Activated naive CD4-positive, alpha-beta T cell treated with Interleukin-2 at 50 U/mL for 16 hours (primary cell): Measurements from ENCODE around the gene ABHD12.

ENCODE experiments used
- DNase-seq: peaks from one replicate; pipeline ENCODE4 v3.0.0-alpha.2; 2020

Gene ABHD12

DNA sequence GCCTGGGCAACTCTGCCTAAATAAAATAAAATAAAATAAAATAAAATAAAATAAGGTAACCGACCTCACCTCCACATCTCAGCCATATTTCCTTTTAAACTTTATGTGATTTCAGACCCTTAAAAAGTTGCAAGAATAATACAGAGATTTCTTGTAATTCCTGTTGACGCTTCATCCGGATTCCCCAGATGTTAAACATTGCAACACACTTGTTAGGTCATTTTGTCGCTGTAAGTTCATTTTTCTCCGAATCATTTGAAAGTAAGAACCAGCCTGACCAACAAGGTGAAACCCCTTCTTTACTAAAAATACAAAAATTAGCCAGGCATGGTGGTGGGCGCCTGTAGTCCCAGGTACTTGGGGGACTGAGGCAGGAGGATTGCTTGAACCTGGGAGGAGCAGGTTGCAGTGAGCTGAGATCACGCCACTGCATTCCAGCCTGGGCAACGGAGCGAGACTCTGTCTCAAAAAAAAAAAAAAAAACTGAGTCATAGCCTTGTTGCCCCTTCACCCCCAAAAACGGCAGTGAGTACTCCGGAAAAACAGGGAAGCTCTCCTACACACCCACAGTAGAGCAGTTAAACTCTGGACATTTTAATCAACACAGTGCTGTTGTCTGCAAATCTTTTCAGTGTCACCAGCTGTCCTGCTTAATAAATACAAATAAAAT is 136.9 kb downstream of the ABHD12 start:
- no peak for DNase-seq

DNA sequence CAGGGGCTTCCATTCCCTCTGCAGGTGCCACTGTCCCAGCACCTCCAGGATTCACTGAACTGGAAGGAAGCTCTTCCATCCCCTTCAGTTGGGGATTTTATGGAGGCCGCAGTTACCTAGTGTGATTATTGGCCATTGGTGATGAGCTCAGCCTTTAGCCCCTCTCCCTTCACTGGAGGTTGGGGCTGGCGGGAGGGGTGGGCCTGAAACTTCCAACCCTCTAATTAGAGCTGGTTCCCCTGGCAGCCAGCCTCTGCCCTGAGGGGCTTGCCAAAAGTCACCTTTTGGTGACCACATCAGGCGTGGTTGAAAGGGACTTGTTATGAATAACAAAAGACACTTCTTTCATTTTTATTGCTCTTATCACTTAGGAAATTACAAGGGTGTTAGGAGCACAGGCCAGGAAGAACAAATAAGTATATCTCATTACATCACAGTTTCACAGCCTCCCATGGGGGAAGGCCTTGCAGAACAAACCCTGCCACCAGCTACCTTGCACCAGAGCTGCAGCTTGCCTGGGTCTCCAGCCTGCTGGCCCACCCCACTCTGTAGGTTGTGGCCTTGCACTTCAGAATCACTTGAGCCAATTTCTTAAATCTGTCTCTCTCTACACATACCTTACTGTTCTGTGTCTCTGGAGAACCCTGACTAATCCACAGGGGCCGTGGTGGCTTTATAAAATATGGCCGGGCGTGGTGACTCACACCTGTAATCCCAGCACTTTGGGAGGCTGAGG is 137.8 kb downstream of the ABHD12 start:
- no peak for DNase-seq

DNA sequence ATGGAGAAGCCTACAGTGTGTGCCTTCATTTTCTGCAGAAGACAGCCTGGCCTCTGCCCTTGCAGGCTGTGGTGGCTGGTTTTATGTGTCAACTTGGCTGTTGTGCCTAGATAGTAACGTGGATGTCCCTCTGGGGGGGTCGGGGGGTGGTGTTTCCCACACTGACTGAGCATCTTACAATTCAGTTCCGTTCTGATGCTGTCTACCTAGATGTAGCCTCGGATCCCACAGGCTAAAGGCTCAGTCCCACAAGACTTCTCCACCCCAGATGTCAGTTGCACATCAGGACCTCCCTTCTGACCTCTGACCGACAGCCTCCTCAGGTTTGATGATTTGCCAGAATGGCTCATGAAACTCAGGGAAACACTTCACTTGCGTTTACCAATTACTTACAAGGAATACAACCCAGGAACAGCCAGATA is 138.4 kb downstream of the ABHD12 start:
- no peak for DNase-seq

DNA sequence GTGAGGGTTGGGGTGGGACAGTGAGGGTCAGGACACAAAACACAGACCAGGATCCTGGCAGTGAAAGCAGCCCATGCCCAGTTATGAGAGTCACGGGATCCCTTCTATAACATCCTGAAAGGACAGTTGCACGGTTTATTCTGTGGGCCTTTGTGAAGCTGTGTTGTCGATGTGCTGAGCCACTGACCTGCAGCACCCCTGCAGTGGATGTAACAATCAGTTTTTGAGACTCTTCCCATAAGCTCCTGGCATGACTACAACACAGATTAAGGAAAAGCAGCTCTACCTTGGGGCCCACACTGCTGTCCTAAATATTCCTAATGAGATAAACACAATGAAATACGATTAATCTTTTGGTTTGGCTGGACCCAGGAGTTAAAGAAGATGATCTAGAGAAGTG is 139.1 kb downstream of the ABHD12 start:
- DNase-seq, result no peak

DNA sequence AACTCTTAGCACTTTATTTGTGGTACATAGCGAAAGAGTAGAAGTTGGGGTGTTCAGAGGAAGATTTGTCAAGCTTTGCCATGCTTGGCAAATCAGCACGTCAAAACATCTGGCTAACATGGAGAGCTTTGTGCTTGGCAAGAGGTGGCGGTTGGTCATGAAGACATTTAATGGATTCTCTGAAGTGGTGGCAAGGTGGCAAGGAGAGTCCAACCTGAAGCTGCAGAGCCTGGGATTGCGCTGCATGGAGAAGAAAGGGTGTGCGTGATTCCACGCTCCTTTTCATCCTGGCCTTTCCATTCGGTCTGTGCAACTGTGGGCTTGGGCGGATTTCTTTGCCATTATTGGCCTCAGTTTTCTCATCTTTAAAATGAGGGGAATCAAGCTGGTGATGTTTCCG is 139.6 kb downstream of the ABHD12 start:
- DNase-seq, result no peak

DNA sequence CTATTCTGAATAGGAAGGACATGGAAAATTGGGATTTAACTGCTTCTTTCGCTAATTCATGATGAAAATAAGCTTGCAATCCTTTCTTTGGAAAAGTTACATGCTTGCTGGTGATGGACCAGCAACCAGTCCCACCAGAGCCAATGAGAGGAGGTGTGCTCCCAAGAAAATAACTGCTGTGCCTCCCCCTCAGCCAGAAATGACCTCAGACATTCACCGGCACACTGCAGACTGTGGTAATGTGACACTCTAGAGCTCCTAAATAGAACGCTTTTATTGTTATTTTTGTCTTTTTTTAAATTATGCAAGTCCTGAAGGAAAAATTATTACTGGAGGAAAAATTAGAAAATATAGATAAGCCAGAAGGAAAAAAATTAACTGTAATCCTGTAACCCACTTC is 140.1 kb downstream of the ABHD12 start:
- no peak for DNase-seq
